ENCODE data around the gene RSBN1L. TPM values are rescaled to one million over a fixed set of nuclear protein-coding genes. Genes with fewer than 3 reads are reported as not detected.

RSBN1L gene
- polyA plus RNA-seq, 4 donors, result 6.4 to 17.5 (median 7.4) TPM

- Histone ChIP-seq H3K36me3 (ENCODE audit: control insufficient read depth in 3 of 3, insufficient read depth in 2 of 3, low read depth in 1 of 3, low read length in 3 of 3) (no peaks in the 10 kb centered on the region), H3K27me3 (ENCODE audit: control insufficient read depth in 3 of 3, insufficient read depth in 3 of 3, low read length in 3 of 3) (no peaks in the 10 kb centered on the region), H3K4me3 (ENCODE audit: low read depth in 1 of 3, low read length in 3 of 3) (no peak overlapping the region), H3K27ac (ENCODE audit: low read depth in 1 of 3, low read length in 2 of 3) (peak overlapping the region in 1 of 3 donors; percentile 18), H3K4me1 (ENCODE audit: control insufficient read depth in 3 of 3, insufficient read depth in 2 of 3, low read depth in 1 of 3, low read length in 2 of 3) (peaks cover 0 to 9% (median 3%) of the 10 kb centered on the region in 3 donors), H3K9me3 (ENCODE audit: control insufficient read depth in 2 of 2, insufficient read depth in 1 of 2, low read depth in 1 of 2, low read length in 1 of 2) (peaks cover 0 to 1% of the 10 kb centered on the region in 2 donors)
- no peak for FAIRE-seq
- WGBS, 3 donors, result 90 to 94% (median 92%) methylated on average over 7 of the region's 7 CpGs
- no peak for DNase-seq
Observed at GRCh38 chr7:77831481-77831880, 135.2 kb downstream of the RSBN1L start.

GRCh38 chr7:77831953-77832352 lies 135.7 kb downstream of the RSBN1L start:
- H3K4me1 ChIP-seq (ENCODE audit: control insufficient read depth in 3 of 3, insufficient read depth in 2 of 3, low read depth in 1 of 3, low read length in 2 of 3), result peaks cover 0 to 9% (median 3%) of the 10 kb centered on the region in 3 donors
- H3K9me3 ChIP-seq (ENCODE audit: control insufficient read depth in 2 of 2, insufficient read depth in 1 of 2, low read depth in 1 of 2, low read length in 1 of 2), result no peaks in the 10 kb centered on the region
- FAIRE-seq, result no peak
- no peak for DNase-seq
- WGBS, 3 donors, result 85 to 88% (median 85%) methylated on average over 1 of the region's 1 CpG
- no peaks in the 10 kb centered on the region for H3K27me3 ChIP-seq (ENCODE audit: control insufficient read depth in 3 of 3, insufficient read depth in 3 of 3, low read length in 3 of 3)
- no peak overlapping the region for H3K4me3 ChIP-seq (ENCODE audit: low read depth in 1 of 3, low read length in 3 of 3)
- H3K36me3 ChIP-seq (ENCODE audit: control insufficient read depth in 3 of 3, insufficient read depth in 2 of 3, low read depth in 1 of 3, low read length in 3 of 3), result no peaks in the 10 kb centered on the region
- no peak overlapping the region for H3K27ac ChIP-seq (ENCODE audit: low read depth in 1 of 3, low read length in 2 of 3)

Other genes with a start within 250 kb of the RSBN1L start
- 10 to 100 TPM; 14.3 to 39.1 (median 21.9) TPM for gene PTPN12, start 159.2 kb upstream of the RSBN1L start, polyA plus RNA-seq
- gene TMEM60, start 102.0 kb downstream of the RSBN1L start, polyA plus RNA-seq, result 10 to 100 TPM; 12.3 to 31.9 (median 17.2) TPM
- 10 to 100 TPM in 1 of 4 donors, 1 to 10 TPM in 3; 1.8 to 10.1 (median 2.7) TPM for gene PHTF2, start 102.3 kb downstream of the RSBN1L start, polyA plus RNA-seq